HCT116 (cell line): ENCODE results near the gene YY2. TPM values are rescaled to one million over a fixed set of nuclear protein-coding genes. Genes with fewer than 3 reads are reported as not detected.

Experiments used
- ATAC-seq: fragments of 200-7000 bp; cut with Tn5 transposase; 2 replicates; pipeline ENCODE4 v1.9.1; 2020; ENCODE audit warnings: mild to moderate bottlenecking, moderate library complexity
- BruUV-seq: library from RNA; stranded (reverse); fragments of 400-500 nt; replicated peaks from 2 replicates; lab custom pipeline; 2021; lab: Mats Ljungman, UMichigan
- CTCF ChIA-PET: fragments of 300-600 bp; sonication (Branson Sonifier 250); formaldehyde crosslinking; loops from one replicate; lab custom pipeline; 2021; ENCODE audit warnings: antibody characterized with exemption; lab: Charles Lee
- POLR2A ChIA-PET: fragments of 300-600, 350-600 bp; sonication (Branson Sonifier 250); formaldehyde crosslinking; loops from one replicate; lab custom pipeline; 2021; ENCODE audit warnings: antibody characterized with exemption; lab: Charles Lee
- RAD21 ChIA-PET, 2 experiments: fragments of 300-600 bp; sonication (Branson Sonifier 250); formaldehyde crosslinking; loops; one replicate each; lab custom pipeline; 2023; ENCODE audit warnings: low total read pairs in 2 of 2; ENCODE audit not compliant: uncharacterized antibody in 2 of 2, unreplicated experiment in 2 of 2, low non-redundant PET in 1 of 2; lab: Charles Lee
- DNase-seq: peaks from one replicate; pipeline ENCODE4 v3.0.0-alpha.2; 2010; ENCODE audit warnings: low read depth, low spot score
- H2AFZ ChIP-seq: fragments of 200-600 bp; shearing (Covaris generic), sonication (generic); 2 replicates; pipeline ENCODE4 v1.6.1; 2017; ENCODE audit warnings: low read depth, mixed run types, mixed read lengths, antibody characterized with exemption, low read length; ENCODE audit not compliant: poor library complexity, severe bottlenecking
- H3K27ac ChIP-seq: 2 replicates; pipeline ENCODE4 v1.5.1; 2012; ENCODE audit warnings: low read depth, low read length
- H3K27me3 ChIP-seq: fragments of 200-600 bp; sonication (generic); 2 replicates; pipeline ENCODE4 v1.6.1; 2016; ENCODE audit warnings: mixed run types, low read length, mixed read lengths; ENCODE audit not compliant: insufficient read depth
- H3K36me3 ChIP-seq, 2 experiments: fragments of 200-500 bp in 1 of 2; fragments of 200-600 bp in 1 of 2; sonication (Bioruptor generic) in 1 of 2; sonication (generic) in 1 of 2; 2 replicates each; pipeline versions ENCODE4 v1.5.1 to v1.6.1; 2014 to 2016; ENCODE audit warnings: low read length in 2 of 2, inconsistent platforms in 1 of 2, mixed read lengths in 1 of 2, mixed run types in 1 of 2; ENCODE audit not compliant: insufficient read depth in 2 of 2, control insufficient read depth in 1 of 2
- H3K4me1 ChIP-seq, 2 experiments: fragments of 200-600 bp in 1 of 2; sonication (generic) in 1 of 2; 2 replicates each; pipeline versions ENCODE4 v1.5.1 to v1.6.1; 2012 to 2017; ENCODE audit warnings: low read length in 2 of 2, inconsistent platforms in 1 of 2, mild to moderate bottlenecking in 1 of 2, mixed read lengths in 1 of 2, mixed run types in 1 of 2, moderate library complexity in 1 of 2; ENCODE audit not compliant: insufficient read depth in 2 of 2, control insufficient read depth in 1 of 2
- H3K4me2 ChIP-seq: fragments of 200-600 bp; sonication (generic); 2 replicates; pipeline ENCODE4 v1.6.1; 2017; ENCODE audit warnings: mixed run types, low read length, mixed read lengths
- H3K4me3 ChIP-seq, 2 experiments: fragments of 200-600 bp in 1 of 2; sonication (generic) in 1 of 2; replicated peaks in 1 of 2; 2 replicates each; pipeline ENCODE4 v1.5.1; 2011 to 2016; ENCODE audit warnings: low read length in 2 of 2, control low read depth in 1 of 2, low read depth in 1 of 2, mild to moderate bottlenecking in 1 of 2, mixed read lengths in 1 of 2, mixed run types in 1 of 2
- H3K79me2 ChIP-seq: fragments of 200-600 bp; sonication (generic); 2 replicates; pipeline ENCODE4 v1.6.1; 2017; ENCODE audit warnings: mild to moderate bottlenecking, mixed run types, low read length, moderate library complexity, mixed read lengths; ENCODE audit not compliant: insufficient read depth
- H3K9ac ChIP-seq: fragments of 200-600 bp; sonication (generic); 2 replicates; pipeline ENCODE4 v1.6.1; 2016; ENCODE audit warnings: low read length, mixed read lengths
- H3K9me2 ChIP-seq: fragments of 200-600 bp; sonication (generic), shearing (Covaris generic); 2 replicates; pipeline ENCODE4 v1.6.1; 2017; ENCODE audit warnings: mixed run types, mild to moderate bottlenecking, moderate library complexity; ENCODE audit not compliant: insufficient read depth
- H3K9me3 ChIP-seq, 2 experiments: fragments of 200-500 bp in 1 of 2; fragments of 200-600 bp in 1 of 2; sonication (Bioruptor generic) in 1 of 2; sonication (generic) in 1 of 2; 2 replicates each; pipeline ENCODE4 v1.6.1; 2014 to 2017; ENCODE audit warnings: low read length in 2 of 2, mixed read lengths in 2 of 2, inconsistent platforms in 1 of 2, low read depth in 1 of 2, mild to moderate bottlenecking in 1 of 2, mixed run types in 1 of 2, moderate library complexity in 1 of 2; ENCODE audit not compliant: control insufficient read depth in 1 of 2, insufficient read depth in 1 of 2
- H4K20me1 ChIP-seq: fragments of 200-600 bp; sonication (generic), shearing (Covaris generic); 2 replicates; pipeline ENCODE4 v1.6.1; 2017; ENCODE audit warnings: mixed run types, mild to moderate bottlenecking, moderate library complexity; ENCODE audit not compliant: insufficient read depth
- CBX3 ChIP-seq: IDR thresholded peaks from 2 replicates; pipeline ENCODE4 v1.6.1; 2012; ENCODE audit warnings: low read depth
- CEBPB ChIP-seq: IDR thresholded peaks from 2 replicates; pipeline ENCODE4 v1.6.1; 2012; ENCODE audit warnings: low read depth
- EGR1 ChIP-seq: IDR thresholded peaks from 2 replicates; pipeline ENCODE4 v1.6.1; 2012; ENCODE audit warnings: low read depth
- ELF1 ChIP-seq: IDR thresholded peaks from 2 replicates; pipeline ENCODE4 v1.6.1; 2012; ENCODE audit warnings: low read depth, borderline replicate concordance
- EZH2 ChIP-seq: fragments of 200-600 bp; sonication (generic); IDR thresholded peaks from 2 replicates; pipeline ENCODE4 v1.6.1; 2017; ENCODE audit warnings: antibody characterized with exemption, mixed run types
- EZH2phosphoT487 ChIP-seq: fragments of 200-600 bp; IDR thresholded peaks from 2 replicates; pipeline ENCODE4 v1.6.1; 2018; ENCODE audit warnings: antibody characterized with exemption, borderline replicate concordance
- JUND ChIP-seq: IDR thresholded peaks from 2 replicates; pipeline ENCODE4 v1.6.1; 2012
- POLR2A ChIP-seq: IDR thresholded peaks from 2 replicates; pipeline ENCODE4 v1.7.0; 2011; ENCODE audit warnings: borderline replicate concordance; ENCODE audit not compliant: insufficient read depth, insufficient read length; ENCODE audit errors: extremely low read depth
- POLR2AphosphoS5 ChIP-seq: IDR thresholded peaks from 2 replicates; pipeline ENCODE4 v1.6.1; 2011; ENCODE audit warnings: mild to moderate bottlenecking, low read depth, low read length, moderate library complexity
- RAD21 ChIP-seq: IDR thresholded peaks from 2 replicates; pipeline ENCODE4 v1.6.1; 2012; ENCODE audit warnings: low read depth, mild to moderate bottlenecking
- SIN3A ChIP-seq: IDR thresholded peaks from 2 replicates; pipeline ENCODE4 v1.6.1; 2012; ENCODE audit warnings: low read depth
- SRF ChIP-seq: IDR thresholded peaks from 2 replicates; pipeline ENCODE4 v1.6.1; 2012; ENCODE audit warnings: low read depth
- ZFX ChIP-seq: fragments of 450-650 bp; IDR thresholded peaks from 2 replicates; pipeline ENCODE4 v1.6.1; 2017
- ZNF274 ChIP-seq: fragments of 200-500 bp; sonication (Bioruptor generic); IDR thresholded peaks from 2 replicates; pipeline ENCODE4 v1.6.1; 2014; ENCODE audit warnings: mild to moderate bottlenecking, low read depth, low read length, inconsistent platforms
- intact Hi-C: fragments of 100-400 bp; cut with micrococcal nuclease; formaldehyde crosslinking; loops from 2 replicates; pipeline ENCODE4 v1.10.0; 2022
- total RNA-seq: library from RNA; stranded (reverse); gene quantifications from one replicate; pipeline ENCODE4 v1.2.1, GENCODE V29; 2021; ENCODE audit not compliant: unreplicated experiment
- TF ChIP-seq, protein P1 (sequence below): IDR thresholded peaks from 2 replicates; pipeline ENCODE4 v1.6.1; 2012; ENCODE audit warnings: low read depth
- TF ChIP-seq, protein P2 (sequence below): IDR thresholded peaks from 2 replicates; pipeline ENCODE4 v1.6.1; 2012

The YY2 gene
- total RNA-seq, 1 experiment from 2014 or later: 2.7 TPM

DNA sequence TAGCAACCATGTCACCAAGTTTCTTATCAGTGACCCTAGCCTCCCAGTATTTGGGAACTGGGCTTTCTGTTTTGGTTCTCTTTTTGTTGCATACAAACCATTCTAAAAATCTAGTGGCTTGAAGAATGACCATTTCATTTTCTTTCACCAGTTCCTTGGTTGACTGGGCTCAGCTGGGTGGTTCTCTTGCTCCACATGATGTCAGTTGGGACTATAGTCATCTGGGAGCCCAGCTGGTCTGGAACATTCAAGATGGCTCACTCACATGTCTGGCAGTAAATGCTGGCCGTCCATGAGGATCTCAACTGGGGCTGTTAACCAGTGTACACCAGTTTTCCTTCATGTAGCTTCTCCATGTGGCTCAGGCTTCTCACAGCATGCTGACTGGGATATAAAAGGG is 44.0 kb upstream of the YY2 start:
- TF ChIP-seq, protein P1, sequence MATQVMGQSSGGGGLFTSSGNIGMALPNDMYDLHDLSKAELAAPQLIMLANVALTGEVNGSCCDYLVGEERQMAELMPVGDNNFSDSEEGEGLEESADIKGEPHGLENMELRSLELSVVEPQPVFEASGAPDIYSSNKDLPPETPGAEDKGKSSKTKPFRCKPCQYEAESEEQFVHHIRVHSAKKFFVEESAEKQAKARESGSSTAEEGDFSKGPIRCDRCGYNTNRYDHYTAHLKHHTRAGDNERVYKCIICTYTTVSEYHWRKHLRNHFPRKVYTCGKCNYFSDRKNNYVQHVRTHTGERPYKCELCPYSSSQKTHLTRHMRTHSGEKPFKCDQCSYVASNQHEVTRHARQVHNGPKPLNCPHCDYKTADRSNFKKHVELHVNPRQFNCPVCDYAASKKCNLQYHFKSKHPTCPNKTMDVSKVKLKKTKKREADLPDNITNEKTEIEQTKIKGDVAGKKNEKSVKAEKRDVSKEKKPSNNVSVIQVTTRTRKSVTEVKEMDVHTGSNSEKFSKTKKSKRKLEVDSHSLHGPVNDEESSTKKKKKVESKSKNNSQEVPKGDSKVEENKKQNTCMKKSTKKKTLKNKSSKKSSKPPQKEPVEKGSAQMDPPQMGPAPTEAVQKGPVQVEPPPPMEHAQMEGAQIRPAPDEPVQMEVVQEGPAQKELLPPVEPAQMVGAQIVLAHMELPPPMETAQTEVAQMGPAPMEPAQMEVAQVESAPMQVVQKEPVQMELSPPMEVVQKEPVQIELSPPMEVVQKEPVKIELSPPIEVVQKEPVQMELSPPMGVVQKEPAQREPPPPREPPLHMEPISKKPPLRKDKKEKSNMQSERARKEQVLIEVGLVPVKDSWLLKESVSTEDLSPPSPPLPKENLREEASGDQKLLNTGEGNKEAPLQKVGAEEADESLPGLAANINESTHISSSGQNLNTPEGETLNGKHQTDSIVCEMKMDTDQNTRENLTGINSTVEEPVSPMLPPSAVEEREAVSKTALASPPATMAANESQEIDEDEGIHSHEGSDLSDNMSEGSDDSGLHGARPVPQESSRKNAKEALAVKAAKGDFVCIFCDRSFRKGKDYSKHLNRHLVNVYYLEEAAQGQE: no peak
- no peak for TF ChIP-seq ELF1
- TF ChIP-seq EZH2phosphoT487: no peak
- no peak for TF ChIP-seq ZFX
- TF ChIP-seq EZH2: no peak
- no peak for TF ChIP-seq JUND
- no peak for TF ChIP-seq POLR2AphosphoS5
- no peak for TF ChIP-seq SRF
- no peak for TF ChIP-seq SIN3A
- TF ChIP-seq, protein P2, sequence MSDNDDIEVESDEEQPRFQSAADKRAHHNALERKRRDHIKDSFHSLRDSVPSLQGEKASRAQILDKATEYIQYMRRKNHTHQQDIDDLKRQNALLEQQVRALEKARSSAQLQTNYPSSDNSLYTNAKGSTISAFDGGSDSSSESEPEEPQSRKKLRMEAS: no peak
- TF ChIP-seq RAD21: no peak
- no peak for TF ChIP-seq ZNF274
- TF ChIP-seq CBX3: no peak
- TF ChIP-seq CEBPB: no peak
- TF ChIP-seq POLR2A: no peak
- no peak for TF ChIP-seq EGR1
- TF ChIP-seq, all 23 proteins: peak for 0
- no peaks in the 10 kb centered on the region for H3K9me2 ChIP-seq
- no peaks in the 10 kb centered on the region for H3K9me3 ChIP-seq
- no peak for DNase-seq
- no peak overlapping the region for H2AFZ ChIP-seq
- ChIA-PET RAD21 (no interaction called here), CTCF (no interaction called here), POLR2A (no interaction called here)
- H3K4me3 ChIP-seq: no peak overlapping the region
- no peak overlapping the region for H3K4me2 ChIP-seq
- no peak overlapping the region for H3K9ac ChIP-seq
- no peaks in the 10 kb centered on the region for H3K79me2 ChIP-seq
- H4K20me1 ChIP-seq: no peaks in the 10 kb centered on the region
- ATAC-seq: no peak
- no peak overlapping the region for H3K27ac ChIP-seq
- no peaks in the 10 kb centered on the region for H3K4me1 ChIP-seq
- BruUV-seq: no TSS peak
- H3K27me3 ChIP-seq: no peaks in the 10 kb centered on the region
- H3K36me3 ChIP-seq: no peaks in the 10 kb centered on the region
- intact Hi-C loops: no loop called here
